H9 (cell line): Measurements from ENCODE around the gene C10orf120. TPM values are rescaled to one million over a fixed set of nuclear protein-coding genes. Genes with fewer than 3 reads are reported as not detected.

ENCODE experiments used
- DNase-seq: peaks from one replicate; pipeline ENCODE4 v3.0.0-alpha.2; 2017
- H2AFZ ChIP-seq: one replicate; pipeline ENCODE4 v1.6.1; 2013; ENCODE audit warnings: mild to moderate bottlenecking, low read length, control low read depth, moderate library complexity
- H2AK5ac ChIP-seq: 2 replicates; pipeline ENCODE4 v1.6.1; 2013; ENCODE audit warnings: low read length, control low read depth, mixed read lengths; ENCODE audit not compliant: insufficient read length
- H2BK120ac ChIP-seq: one replicate; pipeline ENCODE4 v1.6.1; 2013; ENCODE audit warnings: low read depth, mild to moderate bottlenecking, low read length, control low read depth, inconsistent platforms; ENCODE audit not compliant: poor library complexity, severe bottlenecking
- H2BK12ac ChIP-seq: 2 replicates; pipeline ENCODE4 v1.6.1; 2013; ENCODE audit warnings: low read length, control low read depth, mixed read lengths, low read depth; ENCODE audit not compliant: insufficient read length
- H2BK15ac ChIP-seq: 2 replicates; pipeline ENCODE4 v1.6.1; 2013; ENCODE audit warnings: low read depth, low read length, control low read depth
- H2BK20ac ChIP-seq: one replicate; pipeline ENCODE4 v1.6.1; 2013; ENCODE audit warnings: low read depth, mild to moderate bottlenecking, low read length, control low read depth, inconsistent platforms; ENCODE audit not compliant: poor library complexity, severe bottlenecking
- H2BK5ac ChIP-seq: 2 replicates; pipeline ENCODE4 v1.6.1; 2013; ENCODE audit warnings: low read length, control low read depth, mixed read lengths; ENCODE audit not compliant: insufficient read length
- H3K14ac ChIP-seq: 2 replicates; pipeline ENCODE4 v1.6.1; 2013; ENCODE audit warnings: low read length, control low read depth; ENCODE audit not compliant: insufficient read depth
- H3K18ac ChIP-seq: 2 replicates; pipeline ENCODE4 v1.6.1; 2013; ENCODE audit warnings: low read depth, mild to moderate bottlenecking, mixed read lengths, low read length, control low read depth; ENCODE audit not compliant: insufficient read length
- H3K23ac ChIP-seq: 2 replicates; pipeline ENCODE4 v1.6.1; 2013; ENCODE audit warnings: low read length, control low read depth, mixed read lengths, low read depth; ENCODE audit not compliant: insufficient read length
- H3K23me2 ChIP-seq: 2 replicates; pipeline ENCODE4 v1.6.1; 2013; ENCODE audit warnings: low read depth, mild to moderate bottlenecking, mixed read lengths, low read length, control low read depth; ENCODE audit not compliant: insufficient read length, poor library complexity, severe bottlenecking
- H3K27ac ChIP-seq: 2 replicates; pipeline ENCODE4 v1.5.1; 2013; ENCODE audit warnings: low read length, control low read depth, mixed read lengths, low read depth; ENCODE audit not compliant: insufficient read length
- H3K27me3 ChIP-seq: 2 replicates; pipeline ENCODE4 v1.6.1; 2013; ENCODE audit warnings: low read length, control low read depth, inconsistent platforms; ENCODE audit not compliant: insufficient read depth
- H3K4ac ChIP-seq: 2 replicates; pipeline ENCODE4 v1.6.1; 2013; ENCODE audit warnings: low read depth, mild to moderate bottlenecking, control low read depth, inconsistent platforms, low read length, moderate library complexity
- H3K4me1 ChIP-seq: 2 replicates; pipeline ENCODE4 v1.6.1; 2013; ENCODE audit warnings: low read length, control low read depth, inconsistent platforms; ENCODE audit not compliant: insufficient read depth
- H3K4me2 ChIP-seq: 2 replicates; pipeline ENCODE4 v1.6.1; 2013; ENCODE audit warnings: low read length, control low read depth, mixed read lengths; ENCODE audit not compliant: insufficient read length, insufficient read depth
- H3K56ac ChIP-seq: 2 replicates; pipeline ENCODE4 v1.6.1; 2013; ENCODE audit warnings: low read depth, mild to moderate bottlenecking, mixed read lengths, low read length, control low read depth; ENCODE audit not compliant: insufficient read length
- H3K79me1 ChIP-seq: 2 replicates; pipeline ENCODE4 v1.6.1; 2013; ENCODE audit warnings: low read depth, mild to moderate bottlenecking, moderate library complexity, low read length, control low read depth, inconsistent platforms; ENCODE audit not compliant: insufficient read depth, poor library complexity, severe bottlenecking
- H3K79me2 ChIP-seq: 2 replicates; pipeline ENCODE4 v1.6.1; 2013; ENCODE audit warnings: low read length, control low read depth, inconsistent platforms; ENCODE audit not compliant: insufficient read depth
- H3K9ac ChIP-seq: 2 replicates; pipeline ENCODE4 v1.6.1; 2013; ENCODE audit warnings: low read length, control low read depth, mixed read lengths; ENCODE audit not compliant: insufficient read length; ENCODE audit errors: extremely low read depth
- H3K9me3 ChIP-seq: one replicate; pipeline ENCODE4 v1.6.1; 2013; ENCODE audit warnings: low read depth, low read length, inconsistent platforms; ENCODE audit not compliant: control insufficient read depth
- H3T11ph ChIP-seq: one replicate; pipeline ENCODE4 v1.6.1; 2013; ENCODE audit warnings: mild to moderate bottlenecking, low read length, control low read depth, inconsistent platforms
- H4K20me1 ChIP-seq: one replicate; pipeline ENCODE4 v1.6.1; 2013; ENCODE audit not compliant: control insufficient read depth, insufficient read length, insufficient read depth
- H4K5ac ChIP-seq: 2 replicates; pipeline ENCODE4 v1.6.1; 2013; ENCODE audit warnings: low read depth, mild to moderate bottlenecking, mixed read lengths, low read length, control low read depth; ENCODE audit not compliant: insufficient read length
- H4K8ac ChIP-seq: replicated peaks from 2 replicates; pipeline ENCODE4 v1.6.1; 2013; ENCODE audit warnings: low read length, control low read depth, mixed read lengths, low read depth; ENCODE audit not compliant: insufficient read length
- H4K91ac ChIP-seq: 2 replicates; pipeline ENCODE4 v1.6.1; 2013; ENCODE audit warnings: low read depth, mild to moderate bottlenecking, moderate library complexity, mixed read lengths, low read length, control low read depth; ENCODE audit not compliant: insufficient read length
- H3K27ac Mint-ChIP-seq, 3 experiments: 2 replicates in 2 of 3; 3 replicates in 1 of 3; pipeline ENCODE4 v1.8.0; 2020 to 2021; ENCODE audit warnings: mixed read lengths in 3 of 3, mild to moderate bottlenecking in 1 of 3, moderate library complexity in 1 of 3
- H3K27me3 Mint-ChIP-seq: 2 replicates; pipeline ENCODE4 v1.8.0; 2021; ENCODE audit warnings: low read depth, mild to moderate bottlenecking, moderate library complexity, mixed read lengths
- H3K36me3 Mint-ChIP-seq, 3 experiments: 2 replicates in 2 of 3; 3 replicates in 1 of 3; pipeline ENCODE4 v1.8.0; 2020 to 2021; ENCODE audit warnings: low read depth in 3 of 3, mixed read lengths in 3 of 3; ENCODE audit not compliant: insufficient read depth in 1 of 3
- H3K4me1 Mint-ChIP-seq, 2 experiments: 2 replicates each; pipeline ENCODE4 v1.8.0; 2020; ENCODE audit warnings: mixed read lengths in 2 of 2
- H3K4me3 Mint-ChIP-seq, 2 experiments: 2 replicates in 1 of 2; 3 replicates in 1 of 2; pipeline ENCODE4 v1.8.0; 2020 to 2021; ENCODE audit warnings: mild to moderate bottlenecking in 2 of 2, mixed read lengths in 2 of 2, moderate library complexity in 1 of 2
- H3K9me3 Mint-ChIP-seq, 2 experiments: 2 replicates in 1 of 2; 3 replicates in 1 of 2; pipeline ENCODE4 v1.8.0; 2020; ENCODE audit warnings: mild to moderate bottlenecking in 2 of 2, mixed read lengths in 2 of 2, moderate library complexity in 1 of 2
- CTCF ChIP-seq: fragments of 200-600 bp; sonication (generic); conservative IDR thresholded peaks from 3 replicates; pipeline ENCODE4 v1.8.0; 2021; ENCODE audit warnings: antibody characterized with exemption, mild to moderate bottlenecking
- WGBS: extraction: QIAGEN DNeasy Blood & Tissue Kit; methylation state at CpG from one replicate; pipeline ENCODE4 v1.1.7; 2013; ENCODE audit warnings: missing lambda C conversion rate, low lambda C conversion rate, mixed read lengths; ENCODE audit not compliant: insufficient read length; ENCODE audit errors: extremely low coverage; 5-methylcytosine and 5-hydroxymethylcytosine counted together
- total RNA-seq: library from RNA; stranded (reverse); gene quantifications from 2 replicates; pipeline ENCODE4 v1.2.1, GENCODE V29; 2021

C10orf120 gene
- total RNA-seq, 1 experiment from 2014 or later, result not detected

GRCh38 chr10:122713091-122713885 lies 13.6 kb upstream of the C10orf120 start:
- no peak for DNase-seq
- no peak overlapping the region for H4K5ac ChIP-seq
- TF ChIP-seq CTCF, result no peak
- H3K23ac ChIP-seq, result no peak overlapping the region
- H3K4me2 ChIP-seq, result no peak overlapping the region
- no peaks in the 10 kb centered on the region for H4K20me1 ChIP-seq
- no peak overlapping the region for H4K8ac ChIP-seq
- Mint-ChIP-seq H3K36me3 (no peaks in the 10 kb centered on the region), H3K27ac (no peak overlapping the region), H3K4me3 (no peak overlapping the region), H3K27me3 (no peaks in the 10 kb centered on the region; the same call in 1 of the 2 replicates), H3K4me1 (peaks cover 19 to 21% of the 10 kb centered on the region in 2 experiments), H3K9me3 (no peaks in the 10 kb centered on the region)
- WGBS, result no CpG with 5 or more reads among the region's 7 CpGs
- H3K27me3 ChIP-seq, result no peaks in the 10 kb centered on the region
- no peaks in the 10 kb centered on the region for H3K9me3 ChIP-seq
- H3T11ph ChIP-seq, result no peak overlapping the region
- H2BK12ac ChIP-seq, result no peak overlapping the region
- H3K79me2 ChIP-seq, result no peaks in the 10 kb centered on the region
- H3K27ac ChIP-seq, result no peak overlapping the region
- H3K56ac ChIP-seq, result no peak overlapping the region
- no peak overlapping the region for H3K18ac ChIP-seq
- no peak overlapping the region for H3K9ac ChIP-seq
- H2BK15ac ChIP-seq, result no peak overlapping the region
- H4K91ac ChIP-seq, result no peak overlapping the region
- H3K4me1 ChIP-seq, result no peaks in the 10 kb centered on the region
- H2BK20ac ChIP-seq, result no peak overlapping the region
- no peak overlapping the region for H2BK120ac ChIP-seq
- no peak overlapping the region for H3K4ac ChIP-seq
- H2AK5ac ChIP-seq, result no peak overlapping the region
- H3K14ac ChIP-seq, result no peak overlapping the region
- no peak overlapping the region for H2BK5ac ChIP-seq
- H3K23me2 ChIP-seq, result no peaks in the 10 kb centered on the region
- H3K79me1 ChIP-seq, result no peaks in the 10 kb centered on the region
- no peak overlapping the region for H2AFZ ChIP-seq
